HepG2 (cell line): ENCODE results near the gene FAM229B. TPM values are rescaled to one million over a fixed set of nuclear protein-coding genes. Genes with fewer than 3 reads are reported as not detected.

ENCODE experiments used
- BCL6 ChIP-seq: IDR thresholded peaks from 2 replicates; pipeline ENCODE4 v1.6.1; 2016; ENCODE audit warnings: missing genetic modification reagents, missing compliant biosample characterization
- DNMT3B ChIP-seq: conservative IDR thresholded peaks from 2 replicates; pipeline ENCODE4 v1.6.1; 2016; ENCODE audit warnings: missing biosample characterization, control low read depth
- GPBP1L1 ChIP-seq: sonication (generic); formaldehyde crosslinking; IDR thresholded peaks from 2 replicates; pipeline ENCODE4 v1.5.0; 2020; ENCODE audit warnings: mild to moderate bottlenecking, missing genetic modification reagents
- HDAC6 ChIP-seq: fragments of 200-600 bp; sonication (generic); IDR thresholded peaks from 2 replicates; pipeline ENCODE4 v1.7.0; 2017; ENCODE audit warnings: mild to moderate bottlenecking, antibody characterized with exemption, low read length, low read depth
- HIVEP1 ChIP-seq: sonication (generic); formaldehyde crosslinking; IDR thresholded peaks from 2 replicates; pipeline ENCODE4 v1.4.0; 2020; ENCODE audit warnings: mild to moderate bottlenecking, missing genetic modification reagents
- HNF1A ChIP-seq, 2 experiments: sonication (generic) in 1 of 2; formaldehyde crosslinking in 1 of 2; IDR thresholded peaks; 2 replicates each; pipeline versions ENCODE4 v1.4.0 to v1.6.1; 2016 to 2020; ENCODE audit warnings: borderline replicate concordance in 1 of 2, low read depth in 1 of 2, mild to moderate bottlenecking in 1 of 2, missing genetic modification reagents in 1 of 2
- MYC ChIP-seq: sonication (generic); formaldehyde crosslinking; IDR thresholded peaks from 2 replicates; pipeline ENCODE4 v1.9.0; 2021; ENCODE audit warnings: missing genetic modification reagents, borderline replicate concordance
- PCBP1 ChIP-seq: fragments of 200-400 bp; formaldehyde crosslinking; IDR thresholded peaks from 2 replicates; pipeline ENCODE4 v1.6.1; 2017; ENCODE audit warnings: mild to moderate bottlenecking, low read depth, low read length, borderline replicate concordance
- PRDM10 ChIP-seq: sonication (generic); formaldehyde crosslinking; IDR thresholded peaks from 2 replicates; pipeline ENCODE4 v1.4.0; 2020; ENCODE audit warnings: low read depth, missing genetic modification reagents
- RARA ChIP-seq: IDR thresholded peaks from 2 replicates; pipeline ENCODE4 v1.6.1; 2016; ENCODE audit warnings: missing genetic modification reagents, missing compliant biosample characterization
- SP1 ChIP-seq, 2 experiments: fragments of 450-650 bp in 1 of 2; sonication (generic) in 1 of 2; formaldehyde crosslinking in 1 of 2; IDR thresholded peaks; 2 replicates each; pipeline versions ENCODE4 v1.4.0 to v1.6.1; 2016 to 2020; ENCODE audit warnings: missing genetic modification reagents in 1 of 2
- TAF1 ChIP-seq: sonication (generic); formaldehyde crosslinking; IDR thresholded peaks from 2 replicates; pipeline ENCODE4 v1.4.0; 2020; ENCODE audit warnings: missing genetic modification reagents
- TARDBP ChIP-seq: sonication (generic); formaldehyde crosslinking; IDR thresholded peaks from 2 replicates; pipeline ENCODE4 v1.8.0; 2022; ENCODE audit warnings: mild to moderate bottlenecking, missing genetic modification reagents
- ZBTB21 ChIP-seq: sonication (generic); formaldehyde crosslinking; IDR thresholded peaks from 2 replicates; pipeline ENCODE4 v1.4.0; 2020; ENCODE audit warnings: missing genetic modification reagents
- ZBTB37 ChIP-seq: sonication (generic); formaldehyde crosslinking; IDR thresholded peaks from 2 replicates; pipeline ENCODE4 v1.4.0; 2020; ENCODE audit warnings: mild to moderate bottlenecking, missing genetic modification reagents
- ZFP41 ChIP-seq: sonication (generic); formaldehyde crosslinking; IDR thresholded peaks from 2 replicates; pipeline ENCODE4 v1.4.0; 2020; ENCODE audit warnings: mild to moderate bottlenecking, missing genetic modification reagents, borderline replicate concordance
- ZNF264 ChIP-seq: sonication (generic); formaldehyde crosslinking; IDR thresholded peaks from 2 replicates; pipeline ENCODE4 v1.4.0; 2020; ENCODE audit warnings: missing genetic modification reagents
- ZNF543 ChIP-seq: sonication (generic); formaldehyde crosslinking; IDR thresholded peaks from 2 replicates; pipeline ENCODE4 v1.4.0; 2020; ENCODE audit warnings: mild to moderate bottlenecking, missing genetic modification reagents
- polyA plus RNA-seq, 8 experiments: library from polyadenylated mRNA; depleted of rRNA in 3 of 8; stranded (reverse) in 7 of 8; unstranded in 1 of 8; fragments of >200 nt; fragmentation: Illumina TruSeq in 4 of 8; extraction: Trizol in 4 of 8; gene quantifications; 2 replicates each; pipeline versions ENCODE4 v1.2.1 to v1.2.3, GENCODE V29; 2011 to 2016; ENCODE audit warnings: low read depth in 4 of 8, missing spikeins in 1 of 8, mixed read lengths in 1 of 8; ENCODE audit not compliant: insufficient read depth in 1 of 8
- total RNA-seq, 5 experiments: library from RNA; depleted of rRNA; stranded (reverse); fragments of >200 nt; fragmentation: Illumina TruSeq; extraction: Trizol; gene quantifications; 2 replicates each; pipeline ENCODE4 v1.2.3, GENCODE V29; 2016; ENCODE audit warnings: low read depth in 1 of 5

Gene FAM229B
- total and polyA plus RNA-seq, 2 of the 13 experiments (the other 11 are each of a cell fraction or from before 2014, with no cell fraction given) = 11.3 to 19.5 TPM

- no peak for TF ChIP-seq SP1 (IDR thresholded peaks at IDR 0.05)
- no peak for TF ChIP-seq SP1 (CRISPR knock-in tag; IDR thresholded peaks at IDR 0.05)
- TF ChIP-seq ZNF543 (CRISPR knock-in tag) = peak; percentile 85; the same call in 1 of the 2 replicates
- TF ChIP-seq TARDBP (CRISPR knock-in tag) = peak; percentile 83
- no peak for TF ChIP-seq GPBP1L1
- 0 out of 2 replicates have a peak, but pooled peaks have one; percentile 45 for TF ChIP-seq ZBTB37 (CRISPR knock-in tag)
- peak; percentile 80; the same call in 1 of the 2 replicates for TF ChIP-seq HIVEP1 (CRISPR knock-in tag)
- TF ChIP-seq PRDM10 (CRISPR knock-in tag) = peak; percentile 97
- peak; percentile 78; the same call in 1 of the 2 replicates for TF ChIP-seq MYC (CRISPR knock-in tag)
- peak; percentile 50 for TF ChIP-seq BCL6
- peak; percentile 91 for TF ChIP-seq TAF1 (CRISPR knock-in tag)
- TF ChIP-seq PCBP1 = no peak
- 0 out of 2 replicates have a peak, but pooled peaks have one; percentile 60 for TF ChIP-seq ZFP41
- TF ChIP-seq HDAC6 = no peak
- peak; percentile 65; the same call in 1 of the 2 replicates for TF ChIP-seq ZBTB21
- TF ChIP-seq RARA = no peak
- no peak for TF ChIP-seq DNMT3B (CRISPR knock-in tag)
- no peak for TF ChIP-seq HNF1A (IDR thresholded peaks at IDR 0.05; ENCODE audit: low read depth)
- peak; percentile 27; the same call in 1 of the 2 replicates for TF ChIP-seq HNF1A (CRISPR knock-in tag; IDR thresholded peaks at IDR 0.05; ENCODE audit: borderline replicate concordance)
- peak; percentile 20; the same call in 1 of the 2 replicates for TF ChIP-seq ZNF264
Observed at GRCh38 chr6:112087136-112087911, at the start of gene FAM229B, which contains the start of gene TUBE1 (continued).
